ENCODE data around the gene IMPA2. TPM values are rescaled to one million over a fixed set of nuclear protein-coding genes. Genes with fewer than 3 reads are reported as not detected.

IMPA2 gene
- total RNA-seq, 4 donors from 2014 or later = 112 to 385 (median 215) TPM

GRCh38 chr18:11980494-11981191 lies 664 bp upstream of the IMPA2 start:
- no peaks in the 10 kb centered on the region for H3K27me3 ChIP-seq
- H3K4me1 ChIP-seq = peaks cover 0 to 54% (median 12%) of the 10 kb centered on the region in 3 donors
- peak overlapping the region; percentile 73 to 98 for H3K4me3 ChIP-seq
- H3K36me3 ChIP-seq = no peaks in the 10 kb centered on the region
- H3K27ac ChIP-seq = peak overlapping the region; percentile 73 to 98 (median 95)
- peak; percentile 91 to 93 for TF ChIP-seq POLR2A (IDR thresholded peaks at IDR 0.05)
- no peak for TF ChIP-seq EP300 (IDR thresholded peaks at IDR 0.05)
- peak in 3 of 4 experiments; percentile 36 to 63 (median 41) for TF ChIP-seq CTCF (IDR thresholded peaks at IDR 0.05)
- peak; percentile 95 for TF ChIP-seq POLR2AphosphoS5 (IDR thresholded peaks at IDR 0.05)
- H3K9me3 ChIP-seq = no peaks in the 10 kb centered on the region
- 0% methylated on average over 1 of the region's 76 CpGs; no CpG with 5 or more reads in 1 of the 2 donors for WGBS, 2 donors (ENCODE audit: low coverage in 1 of 2)
- ATAC-seq = peak; percentile 94

GRCh38 chr18:11981543-11982366 lies 448 bp downstream of the IMPA2 start:
- Histone ChIP-seq H3K36me3 (no peaks in the 10 kb centered on the region), H3K4me1 (peaks cover 0 to 65% (median 13%) of the 10 kb centered on the region in 3 donors), H3K4me3 (peak overlapping the region; percentile 73 to 98), H3K27me3 (no peaks in the 10 kb centered on the region), H3K27ac (peak overlapping the region; percentile 76 to 98 (median 95)), H3K9me3 (no peaks in the 10 kb centered on the region)
- peak; percentile 2 for ATAC-seq
- TF ChIP-seq CTCF (IDR thresholded peaks at IDR 0.05) (peak in 2 of 4 experiments; percentile 7 to 21), POLR2A (IDR thresholded peaks at IDR 0.05) (peak; percentile 80 to 83), POLR2AphosphoS5 (IDR thresholded peaks at IDR 0.05) (peak; percentile 27), EP300 (IDR thresholded peaks at IDR 0.05) (no peak)
- 3% methylated on average over 6 of the region's 71 CpGs; no CpG with 5 or more reads in 1 of the 2 donors for WGBS, 2 donors (ENCODE audit: low coverage in 1 of 2)

GRCh38 chr18:11982981-11983380 lies 1.7 kb downstream of the IMPA2 start:
- ATAC-seq = no peak
- no peaks in the 10 kb centered on the region for H3K9me3 ChIP-seq
- TF ChIP-seq POLR2A (IDR thresholded peaks at IDR 0.05) (no peak), POLR2AphosphoS5 (IDR thresholded peaks at IDR 0.05) (no peak), EP300 (IDR thresholded peaks at IDR 0.05) (no peak), CTCF (IDR thresholded peaks at IDR 0.05) (no peak)
- H3K4me3 ChIP-seq = peak overlapping the region in 1 of 2 donors; percentile 98
- H3K36me3 ChIP-seq = no peaks in the 10 kb centered on the region
- 68 to 72% methylated on average over 4 of the region's 4 CpGs for WGBS, 2 donors (ENCODE audit: low coverage in 1 of 2)
- H3K4me1 ChIP-seq = peaks cover 0 to 76% (median 22%) of the 10 kb centered on the region in 3 donors
- peak overlapping the region in 3 of 4 donors; percentile 94 to 98 (median 96) for H3K27ac ChIP-seq
- H3K27me3 ChIP-seq = no peaks in the 10 kb centered on the region

- WGBS, 2 donors (ENCODE audit: low coverage in 1 of 2) = 57 to 61% methylated on average over 5 to 12 of the region's 12 CpGs
- no peaks in the 10 kb centered on the region for H3K27me3 ChIP-seq
- TF ChIP-seq POLR2AphosphoS5 (IDR thresholded peaks at IDR 0.05) = no peak
- no peak for TF ChIP-seq EP300 (IDR thresholded peaks at IDR 0.05)
- no peak for TF ChIP-seq CTCF (IDR thresholded peaks at IDR 0.05)
- TF ChIP-seq POLR2A (IDR thresholded peaks at IDR 0.05) = no peak
- H3K9me3 ChIP-seq = no peaks in the 10 kb centered on the region
- H3K4me1 ChIP-seq = peaks cover 0 to 82% (median 26%) of the 10 kb centered on the region in 3 donors
- H3K36me3 ChIP-seq = no peaks in the 10 kb centered on the region
- no peak for ATAC-seq
- H3K27ac ChIP-seq = peak overlapping the region in 2 of 4 donors; percentile 40 to 94
- H3K4me3 ChIP-seq = peak overlapping the region in 1 of 2 donors; percentile 98
Observed at GRCh38 chr18:11983592-11983991, 2.3 kb downstream of the IMPA2 start.

Measured in gastroesophageal sphincter (tissue), 4 donors.